NCI-H748 treated with DMSO at 0.1 percent for 48 hours (cell line): Measurements from ENCODE around the gene SSBP3.

Source experiments
- DNase-seq: peaks from one replicate; lab custom pipeline; 2025; lab: John Stamatoyannopoulos, UW

Gene SSBP3

DNA sequence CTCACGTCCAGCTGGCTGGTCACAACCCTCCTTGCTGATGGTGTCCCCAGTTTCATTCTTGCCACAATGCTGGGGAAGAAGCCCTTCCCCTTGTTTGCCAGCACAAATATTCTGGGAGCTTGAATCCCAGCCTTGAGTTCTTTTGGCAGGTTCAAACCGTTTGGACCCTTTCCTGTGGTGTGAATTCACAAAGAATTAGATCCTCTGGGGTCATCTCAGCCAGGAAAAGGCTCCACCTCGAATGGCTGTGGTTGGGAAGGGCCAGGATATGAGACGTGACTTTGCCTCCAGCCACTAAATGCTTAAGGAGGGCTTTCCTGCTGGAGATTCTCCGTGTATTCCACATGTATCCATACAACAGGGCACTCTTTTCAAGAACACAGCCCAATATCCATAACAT lies 139.3 kb downstream of the SSBP3 start:
- DNase-seq, result no peak

DNA sequence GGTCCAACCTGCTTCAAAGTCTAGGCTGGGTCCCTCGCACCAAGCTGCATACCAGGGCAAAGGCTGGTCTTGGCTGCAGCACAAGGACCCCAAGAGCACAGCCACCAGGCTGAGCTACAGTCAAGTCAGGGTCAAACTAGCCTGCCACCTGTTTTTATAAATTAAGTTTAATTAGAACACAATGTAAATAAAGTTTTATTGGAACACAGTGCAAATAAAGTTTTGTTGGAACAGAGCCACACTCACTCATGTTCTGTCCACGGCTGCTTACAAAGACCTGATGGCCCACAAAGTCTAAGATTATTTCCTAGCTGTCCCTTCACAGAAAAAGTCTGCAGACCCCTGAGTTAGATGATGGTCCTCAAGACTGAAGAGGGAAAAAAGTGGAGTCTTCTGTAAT lies 140.0 kb downstream of the SSBP3 start:
- no peak for DNase-seq

GRCh38 chr1:54265659-54266058 lies 140.5 kb downstream of the SSBP3 start:
- DNase-seq, result no peak

DNA sequence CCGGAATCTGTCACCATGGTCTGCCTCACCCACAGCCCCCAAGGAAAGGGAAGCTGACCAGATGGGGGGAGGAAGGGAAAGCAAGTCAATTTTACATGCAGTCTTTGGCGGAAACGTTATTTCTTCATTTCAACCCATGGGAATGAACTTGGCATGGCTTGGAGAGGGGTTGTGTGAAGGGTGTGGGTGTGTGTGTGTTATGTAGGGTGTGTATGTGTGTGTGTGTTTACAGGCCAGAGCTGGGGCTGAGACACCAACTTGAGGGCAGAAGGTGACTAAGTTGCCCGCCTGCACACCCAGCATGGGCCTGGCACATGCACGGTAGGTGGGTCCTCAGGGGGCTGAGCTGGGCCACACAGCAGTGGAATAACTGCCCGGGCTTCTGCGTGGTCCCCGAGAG lies 141.1 kb downstream of the SSBP3 start:
- DNase-seq, result no peak

DNA sequence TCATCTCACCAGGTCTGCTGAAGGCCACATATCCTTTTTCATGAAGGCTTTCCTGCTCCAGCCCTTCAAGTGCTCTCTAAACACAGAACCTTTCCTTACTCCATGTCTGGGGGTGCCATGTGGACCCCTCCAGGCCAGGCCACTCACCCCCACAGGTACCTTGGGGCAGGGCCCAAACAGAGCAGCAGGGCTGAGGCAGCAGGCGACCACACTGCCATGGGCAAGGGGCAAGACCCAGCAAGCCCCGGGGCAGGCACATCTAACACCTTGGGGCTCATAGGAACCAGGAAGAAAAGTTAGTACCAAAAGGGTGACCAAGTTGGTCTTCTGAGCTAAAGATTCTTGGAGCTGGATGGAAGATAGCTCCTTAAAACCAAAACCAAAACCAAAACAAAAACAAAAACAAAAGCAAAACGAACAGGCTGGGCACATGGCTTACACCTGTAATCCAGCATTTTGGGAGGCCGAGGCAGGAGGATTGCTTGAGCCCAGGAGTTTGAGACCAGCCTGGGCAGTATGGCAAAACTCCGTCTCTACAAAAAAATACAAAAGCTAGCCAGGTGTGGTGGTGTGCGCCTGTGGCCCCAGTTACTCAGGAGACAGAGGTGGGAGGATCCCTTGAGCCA lies 142.5 kb downstream of the SSBP3 start:
- DNase-seq, result no peak

- no peak for DNase-seq
Measured at GRCh38 chr1:54262244-54262643, 143.9 kb downstream of the SSBP3 start.

- DNase-seq, result no peak
Measured at GRCh38 chr1:54260810-54261209, 145.4 kb downstream of the SSBP3 start.

GRCh38 chr1:54259546-54260140 lies 146.6 kb downstream of the SSBP3 start:
- DNase-seq, result peak; percentile 72

DNA sequence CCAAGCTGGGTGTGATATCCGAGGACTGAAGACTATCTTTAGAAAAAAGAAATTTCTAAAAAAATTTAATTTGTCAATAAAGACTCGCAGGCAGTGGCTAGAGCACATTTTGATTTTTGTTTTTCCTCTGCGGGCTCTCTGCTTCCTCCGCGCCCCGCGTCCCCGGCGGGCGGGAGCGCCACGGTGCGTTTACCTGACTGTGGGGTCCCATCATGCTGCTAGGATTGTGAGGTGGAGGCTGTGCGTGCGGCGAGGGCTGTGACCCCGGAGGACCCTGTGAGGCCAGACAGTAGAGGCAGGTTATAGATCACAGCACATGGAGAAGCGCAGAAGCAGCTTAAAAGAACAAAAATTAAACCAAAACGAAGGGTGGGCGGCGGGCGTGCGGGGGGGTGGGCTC lies 148.3 kb downstream of the SSBP3 start:
- no peak for DNase-seq

DNA sequence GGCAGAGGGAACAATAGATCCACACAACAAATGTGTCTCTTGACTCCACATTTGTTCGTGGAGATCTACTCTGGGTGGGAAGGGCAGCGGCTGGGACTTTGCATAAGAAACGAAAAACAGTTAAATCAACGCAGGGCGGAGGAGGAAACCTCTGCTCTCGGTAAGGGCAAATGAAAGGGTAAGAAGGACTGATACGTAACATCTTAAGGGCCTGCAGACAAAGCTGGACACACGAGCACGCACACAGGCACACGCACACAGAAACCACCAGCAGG lies 148.9 kb downstream of the SSBP3 start:
- DNase-seq, result no peak

DNA sequence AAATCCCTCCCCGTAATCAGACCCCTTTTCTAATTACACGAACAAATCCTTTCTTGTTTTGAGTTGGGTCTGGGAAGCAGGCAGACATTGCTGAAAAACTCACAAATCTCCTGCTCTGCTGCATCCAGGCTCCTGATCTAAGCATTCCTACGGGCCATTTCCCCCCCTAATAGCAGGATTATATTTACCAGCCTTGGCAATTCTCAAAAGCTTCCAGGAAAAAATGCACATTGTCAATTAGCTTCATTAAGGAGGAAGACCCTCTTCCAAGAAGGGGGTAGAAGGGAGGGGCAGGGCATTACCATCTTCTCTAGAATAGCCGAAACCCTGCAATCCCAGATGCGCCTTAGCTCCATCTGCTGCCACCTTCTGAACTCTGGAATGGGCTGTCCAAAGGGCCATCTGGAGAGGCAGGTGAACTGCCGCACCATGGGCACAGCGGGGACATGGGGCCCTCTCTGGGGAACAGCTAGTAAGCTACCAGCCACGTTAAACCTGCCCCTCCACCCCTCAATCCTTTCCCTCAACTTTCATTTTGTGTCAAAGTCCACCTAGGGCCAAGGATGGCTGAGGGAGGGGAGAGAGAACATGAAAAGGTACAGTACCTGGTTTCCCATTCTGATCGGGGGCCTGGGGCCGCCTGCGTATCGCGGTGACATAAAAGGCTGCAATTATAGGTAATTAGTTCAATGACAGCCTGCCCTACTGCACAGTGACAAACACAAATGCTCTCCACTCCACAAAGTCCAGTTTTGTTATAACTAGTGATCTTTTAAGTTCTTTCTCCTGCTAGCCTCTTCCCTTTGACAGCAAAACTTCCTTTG lies 149.5 kb downstream of the SSBP3 start:
- peak; percentile 54 for DNase-seq

DNA sequence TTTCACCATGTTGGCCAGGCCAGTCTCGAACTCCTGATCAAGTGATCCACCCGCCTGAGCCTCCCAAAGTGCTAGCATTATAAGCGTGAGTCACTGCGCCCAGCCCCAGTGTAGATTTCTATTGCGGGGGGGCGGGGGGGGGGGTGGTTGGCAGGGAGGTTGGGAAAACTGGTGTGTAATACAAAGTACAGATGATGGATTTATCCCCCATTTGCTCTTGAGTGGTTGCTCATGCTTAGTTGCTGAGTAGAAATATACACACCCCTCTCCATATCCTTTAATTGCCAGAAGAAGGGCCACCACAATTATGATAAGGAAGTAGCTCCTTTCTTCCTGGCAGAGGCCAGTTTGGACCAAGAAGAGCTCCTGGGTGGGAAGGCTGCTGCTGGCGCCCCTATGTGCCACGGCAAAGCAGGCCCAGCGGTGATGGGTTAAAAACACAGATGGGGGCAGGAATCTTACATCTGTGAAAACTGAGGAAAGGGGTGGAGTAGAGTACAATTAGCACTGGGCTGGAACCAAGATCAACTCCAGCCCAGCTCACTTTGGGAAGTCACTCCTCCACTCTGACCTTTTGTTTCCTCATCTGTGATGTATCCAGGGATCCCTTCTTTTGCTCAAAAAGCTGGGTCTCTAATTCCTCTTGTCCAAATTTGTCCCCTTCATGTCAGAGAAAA lies 151.0 kb downstream of the SSBP3 start:
- no peak for DNase-seq

DNA sequence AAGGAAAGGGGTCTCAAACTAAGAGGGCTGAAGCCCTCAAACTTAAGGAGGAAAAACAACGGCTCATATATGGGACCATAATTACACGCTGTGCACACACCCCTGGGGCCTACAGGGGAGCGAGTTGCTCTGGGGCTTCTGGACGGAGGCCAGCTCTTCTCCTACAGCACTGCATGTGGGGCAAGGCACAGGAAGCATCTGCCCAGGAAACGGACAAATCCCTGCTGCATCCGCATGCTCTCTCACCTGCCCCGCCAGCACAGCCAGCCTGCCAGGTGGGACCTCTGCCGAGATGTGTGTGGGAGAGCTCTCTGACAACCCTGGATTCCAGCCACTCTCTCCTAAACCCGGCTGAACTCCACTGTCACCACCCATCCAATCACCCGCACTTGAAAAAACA lies 152.1 kb downstream of the SSBP3 start:
- DNase-seq, result no peak

- no peak for DNase-seq
Measured at GRCh38 chr1:54253480-54253879, 152.7 kb downstream of the SSBP3 start.

DNA sequence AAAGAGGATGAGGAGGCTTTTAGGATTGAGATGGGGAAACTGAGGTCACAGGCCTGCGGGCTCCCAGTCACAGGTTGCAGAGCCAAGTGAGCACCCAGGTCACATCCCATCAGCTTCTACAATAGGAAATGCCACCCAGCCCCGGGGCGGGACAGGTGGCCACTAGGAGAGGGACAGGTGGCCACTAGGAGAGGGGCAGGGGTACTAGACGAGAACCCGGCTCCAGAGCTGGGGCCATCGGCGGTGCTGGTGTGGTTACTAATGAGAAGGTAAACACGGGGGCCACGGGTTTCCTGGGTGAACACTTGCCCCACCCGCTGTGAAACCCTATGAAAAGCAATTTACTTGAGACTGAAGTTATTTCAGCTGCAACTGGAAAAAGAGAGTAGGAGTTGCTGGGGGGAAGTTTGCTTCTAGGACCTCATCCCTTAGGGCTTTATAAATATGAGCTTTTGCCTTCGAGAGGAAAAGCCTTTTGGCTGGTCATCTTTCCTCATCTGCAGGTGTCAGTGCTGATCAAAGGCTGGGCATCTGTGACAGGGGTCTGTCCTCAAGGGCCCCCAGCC lies 153.7 kb downstream of the SSBP3 start:
- DNase-seq, result no peak

DNA sequence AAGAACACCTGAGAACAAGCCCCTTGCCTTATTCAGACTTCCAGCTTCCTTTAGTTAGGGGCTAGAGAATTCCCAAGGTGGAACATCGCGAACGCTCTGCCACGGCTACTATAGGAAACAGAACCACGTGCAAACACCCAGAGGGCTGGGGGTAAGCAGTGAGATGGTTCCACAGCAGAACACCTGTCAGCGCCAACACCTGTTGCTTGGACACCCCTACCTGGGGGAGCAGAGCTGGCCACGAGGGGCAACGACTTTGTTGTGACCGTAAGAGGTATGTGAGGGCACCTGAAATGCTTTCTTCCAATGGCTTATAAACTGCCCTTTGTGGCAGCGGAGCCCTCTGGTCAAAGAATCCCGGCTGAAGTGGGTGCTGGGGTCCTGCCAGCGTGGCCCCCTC lies 155.5 kb downstream of the SSBP3 start:
- no peak for DNase-seq

DNA sequence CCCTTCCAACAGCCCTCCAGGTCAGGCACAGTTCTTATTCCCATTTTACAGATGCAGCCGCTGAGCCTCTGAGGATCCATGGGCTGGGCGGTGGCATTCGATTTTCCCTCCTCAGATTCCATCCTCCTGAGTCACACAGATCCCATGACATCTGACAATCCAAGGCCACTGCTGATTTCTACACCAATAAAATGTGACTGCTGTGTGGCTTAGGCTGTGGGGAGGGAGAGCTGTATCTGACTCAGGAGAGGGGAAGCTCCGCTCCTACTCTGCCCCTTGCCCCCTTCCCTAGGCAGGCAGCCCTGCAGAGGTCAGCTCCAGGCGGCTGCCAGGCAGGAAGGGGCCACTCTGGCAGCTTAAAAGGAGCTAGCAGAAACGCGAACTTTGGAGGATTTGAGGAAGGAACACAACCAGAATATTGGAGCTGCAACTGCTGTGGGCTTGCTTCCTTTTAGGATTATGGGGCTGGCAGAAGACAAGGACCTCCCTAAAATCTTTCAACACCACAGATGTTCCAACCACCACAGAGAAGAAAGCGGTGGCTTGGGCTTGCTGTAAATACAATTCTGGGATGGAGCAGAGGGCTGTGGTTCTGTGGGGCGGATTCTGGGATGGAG lies 156.3 kb downstream of the SSBP3 start:
- no peak for DNase-seq

DNA sequence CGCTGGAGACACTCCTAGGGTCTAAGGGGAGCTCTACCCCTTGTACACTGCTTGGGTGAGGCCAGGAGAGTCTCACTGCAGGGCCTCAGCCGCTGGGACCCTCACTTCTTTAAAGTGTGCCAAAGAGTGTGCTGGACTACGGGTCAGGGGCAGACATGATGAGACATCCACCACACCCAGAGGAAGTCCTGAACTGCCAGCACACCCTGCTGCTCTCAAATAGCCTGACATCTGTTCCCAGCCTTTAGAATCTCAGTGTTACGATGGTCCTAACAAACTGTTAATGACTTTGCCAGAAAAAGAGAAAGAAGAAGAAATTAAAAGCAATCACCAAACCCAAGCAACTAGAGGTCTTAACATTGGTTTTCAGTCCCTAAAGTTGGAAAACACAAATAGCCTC lies 157.2 kb downstream of the SSBP3 start:
- DNase-seq, result no peak

- no peak for DNase-seq
Measured at GRCh38 chr1:54247863-54248515, 158.2 kb downstream of the SSBP3 start.

DNA sequence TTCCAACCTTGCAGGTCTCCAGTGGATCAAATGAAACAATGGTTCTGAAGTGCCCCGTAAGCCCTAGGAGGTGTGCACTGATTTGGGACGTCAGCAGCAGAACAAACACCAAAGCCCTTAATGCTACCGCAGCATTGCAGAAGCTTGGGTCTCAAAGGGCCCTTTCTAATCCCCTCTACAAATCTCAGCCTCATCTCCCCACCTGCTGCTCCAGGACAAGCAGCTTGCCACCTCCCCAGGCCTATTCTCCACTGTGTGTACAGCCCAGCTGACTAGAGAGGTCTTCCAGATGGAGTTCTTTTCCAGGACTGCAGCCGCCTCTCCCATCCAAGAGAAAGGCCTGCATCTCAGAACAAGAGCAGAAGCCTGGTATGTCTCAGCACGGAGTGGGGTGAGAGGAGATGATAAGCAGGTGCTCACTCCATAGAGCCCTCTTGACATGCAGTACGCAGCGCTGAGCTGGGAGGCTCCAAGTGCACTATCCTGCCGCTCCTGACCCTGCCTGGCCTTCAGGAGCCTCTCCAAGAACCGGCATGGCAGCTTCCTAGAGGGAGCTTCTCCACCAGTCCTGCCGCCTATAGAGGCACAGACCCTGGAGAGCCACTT lies 160.0 kb downstream of the SSBP3 start:
- no peak for DNase-seq

DNA sequence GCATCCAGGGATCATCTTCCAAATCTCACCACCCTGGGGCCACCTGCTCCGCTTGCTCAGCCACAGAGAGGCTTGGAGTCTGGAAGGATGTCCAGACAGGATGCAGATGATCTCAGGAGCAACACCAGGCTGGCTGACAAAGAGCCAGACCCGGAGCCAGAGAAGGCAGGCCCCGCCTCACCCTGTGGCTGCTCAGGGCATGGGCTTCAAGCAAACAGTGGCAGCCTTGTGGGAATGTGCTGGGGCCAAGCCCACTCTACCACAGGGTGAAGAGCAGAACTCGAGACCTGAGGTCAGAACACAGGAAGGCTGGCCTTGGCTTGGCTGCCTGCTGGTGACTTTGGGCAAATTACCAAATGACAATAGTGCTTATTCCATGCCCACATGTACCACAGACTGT lies 160.7 kb downstream of the SSBP3 start:
- no peak for DNase-seq
